GM19372 (cell line): ENCODE measurements around the gene ARHGAP27.

ENCODE experiments used
- ATAC-seq: cut with Tn5 transposase; IDR thresholded peaks from one replicate; pipeline ENCODE4 v1.9.1; 2021; ENCODE audit warnings: mild to moderate bottlenecking, low read depth, moderate library complexity; ENCODE audit not compliant: unreplicated experiment

The ARHGAP27 gene

GRCh38 chr17:45409659-45410076 lies 23.0 kb downstream of the ARHGAP27 start:
- ATAC-seq = no peak

GRCh38 chr17:45408611-45409421 lies 23.9 kb downstream of the ARHGAP27 start:
- no peak for ATAC-seq

- ATAC-seq = no peak
These were observed 26.6 kb downstream of the ARHGAP27 start for GRCh38 chr17:45406107-45406506.

GRCh38 chr17:45405250-45406086 lies 27.2 kb downstream of the ARHGAP27 start:
- ATAC-seq = no peak

GRCh38 chr17:45404870-45405249 lies 27.8 kb downstream of the ARHGAP27 start:
- ATAC-seq = no peak

- ATAC-seq = no peak
These were observed 28.7 kb downstream of the ARHGAP27 start for GRCh38 chr17:45403906-45404490.

- no peak for ATAC-seq
These were observed 29.8 kb downstream of the ARHGAP27 start for GRCh38 chr17:45402916-45403315.

- no peak for ATAC-seq
These were observed 33.9 kb downstream of the ARHGAP27 start for GRCh38 chr17:45398800-45399199.

GRCh38 chr17:45397796-45398195 lies 34.9 kb downstream of the ARHGAP27 start:
- no peak for ATAC-seq

- ATAC-seq = no peak
These were observed 36.0 kb downstream of the ARHGAP27 start for GRCh38 chr17:45396496-45397205.

GRCh38 chr17:45395569-45396415 lies 36.9 kb downstream of the ARHGAP27 start:
- no peak for ATAC-seq

- no peak for ATAC-seq
These were observed 37.6 kb downstream of the ARHGAP27 start for GRCh38 chr17:45394913-45395568.

- no peak for ATAC-seq
These were observed 38.1 kb downstream of the ARHGAP27 start for GRCh38 chr17:45394564-45394912.

GRCh38 chr17:45394091-45394490 lies 38.6 kb downstream of the ARHGAP27 start:
- ATAC-seq = no peak

GRCh38 chr17:45393411-45393810 lies 39.3 kb downstream of the ARHGAP27 start:
- no peak for ATAC-seq

- ATAC-seq = no peak
These were observed 40.8 kb downstream of the ARHGAP27 start for GRCh38 chr17:45391918-45392317.

GRCh38 chr17:45391291-45391690 lies 41.4 kb downstream of the ARHGAP27 start:
- no peak for ATAC-seq

- no peak for ATAC-seq
These were observed 43.3 kb downstream of the ARHGAP27 start for GRCh38 chr17:45389354-45389753.

- no peak for ATAC-seq
These were observed 43.9 kb downstream of the ARHGAP27 start for GRCh38 chr17:45388604-45389325.
